ENCODE results near the gene TRAPPC2. TPM values are rescaled to one million over a fixed set of nuclear protein-coding genes. Genes with fewer than 3 reads are reported as not detected.

The TRAPPC2 gene
- 18.5 and 23.6 TPM in 2 replicates for total RNA-seq (2021)
- percentile 81 among the genes with signal in this experiment for Bru-seq, nascent RNA
- percentile 78 among the genes with signal in this experiment for BruChase-seq, experiment 1, labeled RNA remaining after a 2-hour chase
- BruChase-seq, experiment 2, labeled RNA remaining after a 6-hour chase = percentile 70 among the genes with signal in this experiment
- long read RNA-seq, transcript TRAPPC2-201 (5 exons, 2,716 nt) = major isoform, 26 of 35 reads
- long read RNA-seq, partial matches to known transcripts = 0 of 35 reads
- long read RNA-seq, other reads (novel, unspliced or antisense) = 6 of 35 reads

DNA sequence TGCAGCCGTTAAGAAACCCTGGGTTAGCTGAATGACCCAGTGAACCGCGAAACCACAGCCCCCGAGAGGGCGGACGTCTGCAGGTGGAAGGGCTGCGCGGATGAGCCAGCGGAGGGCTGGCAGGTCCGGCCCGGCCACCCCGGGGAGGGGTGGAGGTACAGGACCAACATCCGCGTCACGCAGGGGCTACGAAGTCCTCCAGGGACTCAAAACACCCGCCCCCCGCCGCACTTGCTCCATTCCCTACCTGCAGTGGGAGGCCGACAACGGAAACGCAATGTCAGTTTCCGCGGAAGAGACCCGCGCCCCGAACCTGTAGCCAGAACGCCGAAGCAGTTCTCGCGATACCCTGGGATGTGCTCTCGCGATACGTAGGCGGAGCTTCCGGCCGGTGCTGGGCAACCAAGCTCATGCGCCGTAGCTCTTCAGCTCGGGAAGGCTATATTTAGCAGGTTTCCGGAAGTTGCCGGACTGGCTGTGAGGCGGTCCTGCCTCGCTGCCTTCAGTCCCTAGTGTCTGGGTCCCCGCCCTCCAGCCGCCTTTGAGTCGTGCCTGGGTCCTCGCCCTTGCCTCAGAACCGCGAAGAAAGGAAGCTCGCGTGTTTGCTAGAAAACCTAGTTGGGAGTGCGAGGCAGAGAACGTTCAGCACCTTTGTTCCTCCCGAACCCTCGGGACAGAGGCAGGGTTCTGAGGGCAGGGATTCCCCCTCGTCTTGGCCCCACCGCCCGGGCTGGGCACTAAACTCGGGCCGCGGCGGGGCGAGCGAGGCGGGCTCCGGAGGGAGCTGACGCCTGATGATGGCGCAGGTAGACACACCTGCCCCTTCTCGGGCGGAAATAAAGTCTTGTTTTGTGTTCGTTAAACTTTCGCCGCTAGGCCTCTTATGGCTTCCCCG is at the start of gene TRAPPC2, which contains the start of gene OFD1:
Gene TRAPPC2 (minus strand): TSS at position 343 of the 895 bp plus-strand sequence. CDS start 14,657 bp downstream, outside the sequence.
Gene OFD1 (plus strand): TSS at position 471 of the 895 bp plus-strand sequence. CDS start 324 bp downstream, at position 795.
- H3K27me3 ChIP-seq (ENCODE audit: insufficient read depth, low read depth) = no peaks in the 10 kb centered on the region
- intact Hi-C loops (cut with micrococcal nuclease; ENCODE audit: unreplicated experiment) = loop anchor here (1.0 to 2.0 kb wide), 3 partner anchors 42 to 76 kb away; no protein-coding TSS in a partner anchor
- H3K9me3 ChIP-seq (ENCODE audit: insufficient read depth, low read depth) = no peaks in the 10 kb centered on the region
- ChIA-PET POLR2A (ENCODE audit: unreplicated experiment) (interaction anchor here (0.5 to 1.4 kb wide), 11 partner anchors 12 to 1122 kb away, joined by 3 to 18 read pairs (median 6); partner anchors contain the start of gene PRPS2), CTCF (interaction anchor here (0.7 to 0.8 kb wide), 2 partner anchors 72 to 228 kb away, joined by 3 read pairs; no protein-coding TSS in a partner anchor)
- peak within 1 kb of the TSS; percentile 99 for H3K4me3 ChIP-seq
- peak; percentile 88 to 95 for DNase-seq
- peak within 1 kb of the TSS; percentile 96 for H3K27ac ChIP-seq
- H3K9me2 ChIP-seq (ENCODE audit: insufficient read depth) = no peaks in the 10 kb centered on the region
- H3K4me1 ChIP-seq (replicated peaks; ENCODE audit: insufficient read depth) = peaks cover 15% of the 10 kb centered on the region; the same call in 1 of the 2 replicates
- BruUV-seq (replicated peaks) = no TSS peak
- no peak for TF ChIP-seq EZH2 (IDR thresholded peaks at IDR 0.05; ENCODE audit: low read depth)
- TF ChIP-seq, protein P1, sequence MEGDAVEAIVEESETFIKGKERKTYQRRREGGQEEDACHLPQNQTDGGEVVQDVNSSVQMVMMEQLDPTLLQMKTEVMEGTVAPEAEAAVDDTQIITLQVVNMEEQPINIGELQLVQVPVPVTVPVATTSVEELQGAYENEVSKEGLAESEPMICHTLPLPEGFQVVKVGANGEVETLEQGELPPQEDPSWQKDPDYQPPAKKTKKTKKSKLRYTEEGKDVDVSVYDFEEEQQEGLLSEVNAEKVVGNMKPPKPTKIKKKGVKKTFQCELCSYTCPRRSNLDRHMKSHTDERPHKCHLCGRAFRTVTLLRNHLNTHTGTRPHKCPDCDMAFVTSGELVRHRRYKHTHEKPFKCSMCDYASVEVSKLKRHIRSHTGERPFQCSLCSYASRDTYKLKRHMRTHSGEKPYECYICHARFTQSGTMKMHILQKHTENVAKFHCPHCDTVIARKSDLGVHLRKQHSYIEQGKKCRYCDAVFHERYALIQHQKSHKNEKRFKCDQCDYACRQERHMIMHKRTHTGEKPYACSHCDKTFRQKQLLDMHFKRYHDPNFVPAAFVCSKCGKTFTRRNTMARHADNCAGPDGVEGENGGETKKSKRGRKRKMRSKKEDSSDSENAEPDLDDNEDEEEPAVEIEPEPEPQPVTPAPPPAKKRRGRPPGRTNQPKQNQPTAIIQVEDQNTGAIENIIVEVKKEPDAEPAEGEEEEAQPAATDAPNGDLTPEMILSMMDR (conservative IDR thresholded peaks at IDR 0.05) = no peak
- H3K36me3 ChIP-seq (ENCODE audit: low read depth) = peaks cover 7% of the 10 kb centered on the region; the same call in 1 of the 2 replicates
- peaks cover 11% of the 10 kb centered on the region; the same call in 1 of the 2 replicates for H3F3A ChIP-seq (ENCODE audit: insufficient read depth, low read depth)
- peak within 1 kb of the TSS; percentile 92 for H2AFZ ChIP-seq
- peak within 1 kb of the TSS; percentile 97 for H3K4me2 ChIP-seq
- H4K20me1 ChIP-seq (ENCODE audit: insufficient read depth) = no peaks in the 10 kb centered on the region
- H3K79me2 ChIP-seq (ENCODE audit: low read depth) = peaks cover 72% of the 10 kb centered on the region

DNA sequence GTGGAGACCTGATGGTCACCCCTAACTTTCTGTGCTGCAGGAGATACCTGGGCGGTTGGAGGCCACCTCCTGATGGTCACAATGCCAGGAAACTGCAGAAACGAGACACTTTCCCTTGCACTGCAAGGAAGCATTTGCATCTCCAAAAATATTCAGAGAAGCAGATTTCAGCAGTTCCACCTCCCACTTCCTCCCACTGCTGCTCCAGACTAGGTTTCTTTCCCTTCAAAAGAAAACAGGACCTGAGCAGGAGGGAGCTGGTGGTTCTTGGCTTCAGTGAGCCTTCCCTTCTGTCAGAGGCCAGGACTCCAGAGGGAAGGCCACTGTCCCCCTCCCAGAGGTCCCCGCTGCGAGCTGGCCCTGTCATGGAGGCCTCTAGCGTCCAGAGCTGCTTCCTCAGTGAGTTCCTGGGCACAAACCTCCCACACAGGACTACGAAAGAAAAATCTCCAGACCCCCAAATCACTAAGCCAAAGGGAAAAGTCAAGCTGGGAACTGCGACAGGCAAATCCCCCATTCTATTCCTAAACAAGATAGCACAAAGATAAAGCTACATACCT is 46.5 kb upstream of the TRAPPC2 start:
- Histone ChIP-seq H3K9me2 (ENCODE audit: insufficient read depth) (no peaks in the 10 kb centered on the region), H3K4me2 (no peak overlapping the region), H3K4me3 (no peak overlapping the region), H3K27ac (no peak overlapping the region), H3K9me3 (ENCODE audit: insufficient read depth, low read depth) (no peaks in the 10 kb centered on the region), H3K36me3 (ENCODE audit: low read depth) (no peaks in the 10 kb centered on the region), H3K4me1 (replicated peaks; ENCODE audit: insufficient read depth) (no peaks in the 10 kb centered on the region), H2AFZ (no peak overlapping the region), H4K20me1 (ENCODE audit: insufficient read depth) (no peaks in the 10 kb centered on the region), H3K79me2 (ENCODE audit: low read depth) (no peaks in the 10 kb centered on the region), H3K27me3 (ENCODE audit: insufficient read depth, low read depth) (peaks cover 4% of the 10 kb centered on the region; the same call in 1 of the 2 replicates), H3F3A (ENCODE audit: insufficient read depth, low read depth) (no peaks in the 10 kb centered on the region)
- ChIA-PET POLR2A (ENCODE audit: unreplicated experiment) (no interaction called here), CTCF (no interaction called here)
- no peak for DNase-seq
- no TSS peak for BruUV-seq (replicated peaks)
- no peak for TF ChIP-seq EZH2 (IDR thresholded peaks at IDR 0.05; ENCODE audit: low read depth)
- TF ChIP-seq, protein P1 (conservative IDR thresholded peaks at IDR 0.05) = no peak
- intact Hi-C loops (cut with micrococcal nuclease; ENCODE audit: unreplicated experiment) = no loop called here

DNA sequence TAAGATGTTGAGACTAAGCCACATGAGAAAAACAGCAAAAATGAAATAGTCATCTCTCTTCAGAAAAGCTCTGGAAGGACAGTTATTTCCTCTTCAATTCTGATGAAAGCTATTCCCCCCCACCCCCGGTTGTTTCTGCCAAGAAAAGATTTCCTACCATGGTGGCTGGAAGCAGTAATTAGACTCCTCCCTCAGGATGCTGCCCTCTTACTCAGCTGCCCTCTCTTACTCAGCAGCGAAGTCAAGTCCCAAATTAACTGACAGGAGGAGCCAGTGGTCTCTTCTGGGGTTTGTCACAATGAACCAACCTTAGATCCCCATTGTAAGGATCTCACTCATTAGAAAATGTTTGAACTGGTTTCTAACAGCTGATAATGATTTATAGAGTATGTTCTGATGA is 44.5 kb upstream of the TRAPPC2 start:
- intact Hi-C loops (cut with micrococcal nuclease; ENCODE audit: unreplicated experiment) = no loop called here
- Histone ChIP-seq H3K4me3 (no peak overlapping the region), H3K4me2 (no peak overlapping the region), H2AFZ (no peak overlapping the region), H3F3A (ENCODE audit: insufficient read depth, low read depth) (no peaks in the 10 kb centered on the region), H3K27ac (no peak overlapping the region), H3K27me3 (ENCODE audit: insufficient read depth, low read depth) (no peaks in the 10 kb centered on the region), H3K4me1 (replicated peaks; ENCODE audit: insufficient read depth) (no peaks in the 10 kb centered on the region), H3K36me3 (ENCODE audit: low read depth) (no peaks in the 10 kb centered on the region), H3K79me2 (ENCODE audit: low read depth) (no peaks in the 10 kb centered on the region), H4K20me1 (ENCODE audit: insufficient read depth) (no peaks in the 10 kb centered on the region), H3K9me2 (ENCODE audit: insufficient read depth) (no peaks in the 10 kb centered on the region), H3K9me3 (ENCODE audit: insufficient read depth, low read depth) (no peaks in the 10 kb centered on the region)
- no TSS peak for BruUV-seq (replicated peaks)
- POLR2A ChIA-PET (ENCODE audit: unreplicated experiment) = no interaction called here
- TF ChIP-seq EZH2 (IDR thresholded peaks at IDR 0.05; ENCODE audit: low read depth) = no peak
- TF ChIP-seq, protein P1 (conservative IDR thresholded peaks at IDR 0.05) = no peak
- DNase-seq = no peak
- CTCF ChIA-PET = no interaction called here

Measured in PC-9 (cell line).